Parathyroid adenoma (tissue), 2 donors: Measurements from ENCODE around the gene SMOC2.

ENCODE experiments used
- H2AFZ ChIP-seq: fragments of 300-600 bp; sonication (generic); one replicate; pipeline ENCODE4 v1.7.0; 2017; ENCODE audit warnings: antibody characterized with exemption, mild to moderate bottlenecking
- H3K27ac ChIP-seq: fragments of 300-600 bp; sonication (generic); one replicate; pipeline ENCODE4 v1.7.0; 2017
- H3K27me3 ChIP-seq: fragments of 300-600 bp; sonication (generic); one replicate; pipeline ENCODE4 v1.7.0; 2017; ENCODE audit warnings: low read length; ENCODE audit not compliant: control insufficient read depth, insufficient read depth
- H3K36me3 ChIP-seq: fragments of 300-600 bp; sonication (generic); one replicate; pipeline ENCODE4 v1.7.0; 2017; ENCODE audit warnings: low read length; ENCODE audit not compliant: control insufficient read depth, insufficient read depth
- H3K4me1 ChIP-seq: fragments of 300-600 bp; sonication (generic); one replicate; pipeline ENCODE4 v1.7.0; 2017; ENCODE audit warnings: control low read depth
- H3K4me2 ChIP-seq: fragments of 300-600 bp; sonication (generic); one replicate; pipeline ENCODE4 v1.7.0; 2017; ENCODE audit warnings: low read length
- H3K4me3 ChIP-seq: fragments of 300-600 bp; sonication (generic); one replicate; pipeline ENCODE4 v1.7.0; 2017; ENCODE audit warnings: low read depth, low read length
- H3K79me2 ChIP-seq: fragments of 300-600 bp; sonication (generic); one replicate; pipeline ENCODE4 v1.7.0; 2017; ENCODE audit warnings: control low read depth
- H3K9ac ChIP-seq: fragments of 300-600 bp; sonication (generic); one replicate; pipeline ENCODE4 v1.7.0; 2017; ENCODE audit warnings: mild to moderate bottlenecking
- H3K9me3 ChIP-seq: fragments of 300-600 bp; sonication (generic); one replicate; pipeline ENCODE4 v1.7.0; 2017; ENCODE audit warnings: low read length; ENCODE audit not compliant: control insufficient read depth
- TF ChIP-seq, protein P1 (sequence below): fragments of 300-600 bp; sonication (generic); IDR thresholded peaks from one replicate; pipeline ENCODE4 v1.7.0; 2017; ENCODE audit warnings: antibody characterized with exemption, mild to moderate bottlenecking
- donor health status: primary hyperparathyroidism.

SMOC2 gene

DNA sequence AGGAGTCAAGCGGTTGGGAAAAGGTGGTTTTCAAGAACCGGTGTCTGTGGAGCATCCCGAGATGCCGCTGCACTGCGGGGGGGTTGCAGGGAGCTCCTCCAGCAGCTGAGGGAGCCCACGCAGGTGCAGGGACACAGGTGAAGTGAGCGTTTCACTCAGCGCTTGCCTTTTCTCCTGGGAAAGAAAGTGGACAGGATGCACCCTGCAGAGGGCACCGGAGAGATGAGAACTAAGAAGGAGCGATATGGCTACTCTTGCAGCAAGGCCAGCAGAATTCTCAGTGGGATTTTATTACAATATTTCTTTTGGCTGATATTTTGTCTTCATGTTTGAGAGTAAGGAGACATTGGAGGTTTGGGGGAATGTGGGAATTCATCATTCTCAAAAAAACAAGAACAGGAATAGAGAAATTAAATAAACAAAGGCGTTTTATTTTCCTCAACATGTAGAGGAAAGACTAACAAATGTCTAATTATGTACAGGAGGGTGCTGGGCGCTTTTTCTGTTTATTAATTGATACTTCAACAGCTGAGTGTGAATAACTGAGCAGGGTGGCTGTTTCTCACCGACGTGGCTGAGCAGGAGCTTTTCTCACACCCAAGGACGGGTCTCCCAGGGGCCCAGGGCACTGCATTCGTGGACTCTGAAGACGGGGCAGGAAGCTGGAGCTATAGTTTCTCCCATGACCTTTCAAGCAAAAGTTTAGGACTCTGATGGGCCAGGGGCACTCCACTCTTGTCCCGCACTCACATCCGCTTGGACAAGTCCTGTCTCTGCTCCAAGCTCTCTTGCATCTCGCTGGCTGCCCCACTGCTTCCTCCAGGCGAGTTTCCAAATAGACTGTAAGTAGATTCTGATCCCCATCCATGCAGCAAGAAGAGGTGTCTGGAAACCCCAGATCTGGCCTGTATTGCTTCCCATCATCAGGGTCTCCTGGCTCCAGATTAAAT, 176.1 kb downstream of the SMOC2 start:
- H3K27ac ChIP-seq, result no peak overlapping the region
- H3K36me3 ChIP-seq, result no peaks in the 10 kb centered on the region
- H3K4me2 ChIP-seq, result no peak overlapping the region
- H3K4me3 ChIP-seq, result no peak overlapping the region
- no peaks in the 10 kb centered on the region for H3K4me1 ChIP-seq
- H3K27me3 ChIP-seq, result no peaks in the 10 kb centered on the region
- H2AFZ ChIP-seq, result no peak overlapping the region
- H3K79me2 ChIP-seq, result no peaks in the 10 kb centered on the region
- no peak overlapping the region for H3K9ac ChIP-seq
- H3K9me3 ChIP-seq, result no peaks in the 10 kb centered on the region
- TF ChIP-seq, protein P1, sequence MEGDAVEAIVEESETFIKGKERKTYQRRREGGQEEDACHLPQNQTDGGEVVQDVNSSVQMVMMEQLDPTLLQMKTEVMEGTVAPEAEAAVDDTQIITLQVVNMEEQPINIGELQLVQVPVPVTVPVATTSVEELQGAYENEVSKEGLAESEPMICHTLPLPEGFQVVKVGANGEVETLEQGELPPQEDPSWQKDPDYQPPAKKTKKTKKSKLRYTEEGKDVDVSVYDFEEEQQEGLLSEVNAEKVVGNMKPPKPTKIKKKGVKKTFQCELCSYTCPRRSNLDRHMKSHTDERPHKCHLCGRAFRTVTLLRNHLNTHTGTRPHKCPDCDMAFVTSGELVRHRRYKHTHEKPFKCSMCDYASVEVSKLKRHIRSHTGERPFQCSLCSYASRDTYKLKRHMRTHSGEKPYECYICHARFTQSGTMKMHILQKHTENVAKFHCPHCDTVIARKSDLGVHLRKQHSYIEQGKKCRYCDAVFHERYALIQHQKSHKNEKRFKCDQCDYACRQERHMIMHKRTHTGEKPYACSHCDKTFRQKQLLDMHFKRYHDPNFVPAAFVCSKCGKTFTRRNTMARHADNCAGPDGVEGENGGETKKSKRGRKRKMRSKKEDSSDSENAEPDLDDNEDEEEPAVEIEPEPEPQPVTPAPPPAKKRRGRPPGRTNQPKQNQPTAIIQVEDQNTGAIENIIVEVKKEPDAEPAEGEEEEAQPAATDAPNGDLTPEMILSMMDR, result no peak

DNA sequence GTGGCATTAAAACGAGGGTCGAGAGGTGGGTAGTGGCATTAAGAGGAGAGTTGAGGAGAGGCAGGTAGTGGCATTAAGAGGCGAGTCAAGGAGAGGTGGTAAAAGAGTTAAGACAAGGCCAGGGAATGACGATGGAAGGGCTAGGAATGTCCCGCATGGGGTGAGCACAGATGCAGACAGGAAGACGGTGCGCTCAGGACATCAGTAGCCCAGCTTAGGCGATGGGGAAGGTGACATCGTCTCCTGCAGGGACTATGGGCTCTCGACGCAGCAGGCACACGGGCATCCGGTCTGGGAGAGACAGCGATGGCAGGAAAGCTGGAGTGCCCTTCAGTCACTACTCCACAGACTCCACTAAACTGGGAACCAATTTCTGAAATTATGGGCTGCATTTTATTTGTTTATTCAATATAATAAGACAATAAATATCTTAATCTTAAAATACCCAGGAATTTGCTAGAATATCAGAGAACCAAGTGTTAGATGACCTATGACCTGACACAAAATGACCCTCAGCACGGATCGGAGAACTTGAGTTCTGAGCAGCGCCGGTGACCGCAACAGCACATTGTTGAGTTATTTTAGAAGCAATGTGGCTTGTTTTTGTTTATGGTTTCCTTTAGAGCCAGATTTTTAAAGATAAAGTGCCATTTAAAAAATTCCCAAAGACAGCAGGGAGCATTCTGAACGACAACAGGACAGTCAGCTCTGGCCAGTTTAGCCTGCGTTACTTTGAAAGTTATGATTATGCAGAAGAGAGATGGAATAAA, 177.7 kb downstream of the SMOC2 start:
- no peak overlapping the region for H3K4me2 ChIP-seq
- H3K9ac ChIP-seq, result no peak overlapping the region
- no peak overlapping the region for H3K4me3 ChIP-seq
- H3K27ac ChIP-seq, result no peak overlapping the region
- H3K79me2 ChIP-seq, result no peaks in the 10 kb centered on the region
- H2AFZ ChIP-seq, result no peak overlapping the region
- H3K36me3 ChIP-seq, result no peaks in the 10 kb centered on the region
- H3K9me3 ChIP-seq, result no peaks in the 10 kb centered on the region
- H3K27me3 ChIP-seq, result no peaks in the 10 kb centered on the region
- TF ChIP-seq, protein P1, result no peak
- no peaks in the 10 kb centered on the region for H3K4me1 ChIP-seq

GRCh38 chr6:168619560-168620314, 178.8 kb downstream of the SMOC2 start:
- H3K4me3 ChIP-seq, result no peak overlapping the region
- H3K27me3 ChIP-seq, result no peaks in the 10 kb centered on the region
- no peak overlapping the region for H3K27ac ChIP-seq
- H2AFZ ChIP-seq, result no peak overlapping the region
- TF ChIP-seq, protein P1, result no peak
- H3K79me2 ChIP-seq, result no peaks in the 10 kb centered on the region
- no peak overlapping the region for H3K9ac ChIP-seq
- H3K4me1 ChIP-seq, result no peaks in the 10 kb centered on the region
- no peaks in the 10 kb centered on the region for H3K9me3 ChIP-seq
- H3K36me3 ChIP-seq, result no peaks in the 10 kb centered on the region
- H3K4me2 ChIP-seq, result no peak overlapping the region

- Histone ChIP-seq H3K36me3 (no peaks in the 10 kb centered on the region), H3K4me1 (no peaks in the 10 kb centered on the region), H2AFZ (no peak overlapping the region), H3K27me3 (no peaks in the 10 kb centered on the region), H3K4me2 (no peak overlapping the region), H3K9me3 (no peaks in the 10 kb centered on the region), H3K9ac (no peak overlapping the region), H3K79me2 (no peaks in the 10 kb centered on the region), H3K4me3 (no peak overlapping the region), H3K27ac (no peak overlapping the region)
- TF ChIP-seq, protein P1, result no peak
Measured at GRCh38 chr6:168620578-168620977, 179.6 kb downstream of the SMOC2 start.
